NT2/D1 (cell line): ENCODE results near the gene FANCE.

ENCODE experiments used
- YY1 ChIP-seq: IDR thresholded peaks from 2 replicates; pipeline ENCODE4 v1.6.1; 2011; ENCODE audit not compliant: insufficient read length, insufficient read depth
- ZNF274 ChIP-seq: IDR thresholded peaks from 2 replicates; pipeline ENCODE4 v1.6.1; 2011; ENCODE audit warnings: mild to moderate bottlenecking, low read depth, low read length

DNA sequence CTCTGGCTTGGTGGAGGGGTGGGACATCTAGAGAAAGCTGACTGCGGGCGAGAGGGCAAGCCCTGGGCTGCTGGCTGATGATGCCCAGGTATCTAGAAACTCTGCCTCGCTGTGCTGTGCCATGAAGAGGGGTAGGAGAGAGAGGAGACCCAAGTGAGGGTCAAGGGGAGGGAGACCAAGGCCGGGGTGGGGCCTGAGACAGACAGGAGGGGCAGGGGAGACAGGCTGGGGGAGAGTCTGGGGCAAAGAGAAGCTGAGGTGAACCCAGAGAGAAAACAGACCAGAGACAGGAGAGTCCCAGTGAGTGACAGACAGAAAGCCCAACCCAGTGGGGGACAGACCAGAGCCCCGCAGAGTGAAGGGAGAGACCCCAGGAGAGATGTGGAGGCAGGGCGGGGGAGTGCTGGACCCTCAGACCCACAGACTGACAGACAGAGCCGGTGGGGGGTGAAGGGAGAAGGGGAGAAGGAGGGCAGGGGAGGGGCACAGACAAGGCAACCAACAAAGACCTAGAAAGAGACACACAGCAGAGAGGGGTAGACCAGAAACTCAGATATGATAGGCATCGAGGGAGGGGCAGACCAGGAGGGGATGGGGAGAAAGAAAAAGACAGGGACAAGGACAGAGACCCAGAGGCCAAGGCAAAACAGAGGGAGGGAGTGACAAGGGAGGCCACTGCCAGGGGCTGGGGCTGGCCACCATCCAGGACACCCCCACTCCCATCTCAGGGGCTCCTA lies 38.9 kb downstream of the FANCE start:
- TF ChIP-seq ZNF274 (no peak), YY1 (no peak)
